Measurements from ENCODE around the gene SF3B2. TPM values are rescaled to one million over a fixed set of nuclear protein-coding genes. Genes with fewer than 3 reads are reported as not detected.
"Not testable (repeated sequence)": the region's sequence is repeated elsewhere in the genome, so short reads cannot be mapped to it uniquely, and the experiment has no call there.

SF3B2 gene
- total RNA-seq, 2 experiments from 2014 or later, result 271 to 274 TPM

DNA sequence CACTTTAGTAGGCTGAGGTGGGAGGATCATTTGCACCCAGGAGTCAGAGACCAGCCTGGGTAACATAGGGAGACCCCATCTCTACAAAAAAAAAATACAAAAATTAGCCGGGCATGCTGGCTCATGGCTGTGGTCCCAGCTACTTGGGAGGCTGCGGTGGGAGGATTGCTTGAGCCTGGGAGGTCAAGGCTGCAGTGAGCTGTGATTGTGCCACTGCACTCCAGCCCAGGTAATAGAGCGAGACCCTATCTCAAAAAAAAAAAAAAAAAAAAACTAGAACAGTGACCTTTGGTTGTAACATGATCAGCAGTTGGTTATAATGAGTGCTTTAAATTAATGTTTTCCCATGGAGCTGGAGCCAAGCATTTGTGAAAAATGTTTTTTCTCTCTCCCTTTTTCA, 62.8 kb downstream of the SF3B2 start:
- Mint-ChIP-seq H3K4me1 (ENCODE audit: low read depth) (peaks cover 89% of the 10 kb centered on the region), H3K4me3 (peak overlapping the region; percentile 70), H3K27ac (peak overlapping the region; percentile 81)
- H3K27me3 Mint-ChIP-seq; intact Hi-C loops (cut with micrococcal nuclease); H3K36me3 Mint-ChIP-seq; H3K9me3 Mint-ChIP-seq; DNase-seq: not testable (repeated sequence)
- ChIA-PET CTCF (interaction anchor here (1.2 to 4.4 kb wide), 5 partner anchors 30 to 167 kb away, joined by 3 to 24 read pairs (median 6); no protein-coding TSS in a partner anchor), POLR2A (interaction anchor here (0.6 to 1.9 kb wide), 5 partner anchors 10 to 499 kb away, joined by 3 to 6 read pairs (median 3); partner anchors contain the start of gene MRPL11)

DNA sequence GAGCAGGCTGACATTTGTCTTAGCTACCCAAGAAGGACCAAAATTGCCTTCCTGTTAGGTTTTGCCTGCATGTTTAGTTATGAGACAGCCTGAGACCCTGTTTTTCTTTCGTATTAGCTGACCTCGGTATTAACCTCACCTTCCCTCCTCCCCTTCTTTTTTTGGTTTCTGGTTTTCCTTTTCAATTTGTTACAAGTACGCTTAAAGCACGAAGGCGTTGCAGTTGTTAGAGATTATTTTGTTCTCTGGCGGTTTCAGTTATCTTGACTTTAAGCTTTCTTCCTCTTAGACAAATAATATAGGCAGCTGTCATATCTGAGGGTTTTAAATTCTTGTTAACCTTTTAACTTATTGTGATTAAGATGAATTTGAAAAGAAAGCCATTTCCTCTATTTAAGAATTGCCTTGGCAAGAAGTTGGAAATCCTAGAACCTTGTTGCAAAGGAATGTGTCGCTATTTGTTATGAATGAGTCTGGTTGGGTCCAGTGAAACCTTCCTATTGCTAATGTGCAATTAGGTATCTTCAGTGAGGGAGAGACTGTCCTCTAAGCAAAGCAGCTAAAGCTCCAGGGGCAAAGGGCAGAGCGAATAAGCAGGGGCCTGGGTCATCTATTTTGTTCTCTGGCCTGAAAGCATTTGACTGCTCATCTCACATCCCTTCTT, 63.6 kb downstream of the SF3B2 start:
- ChIA-PET POLR2A (interaction anchor here (0.6 to 1.9 kb wide), 6 partner anchors 10 to 499 kb away, joined by 3 to 6 read pairs (median 3); no protein-coding TSS in a partner anchor), CTCF (interaction anchor here (0.7 to 4.4 kb wide), 12 partner anchors 8 to 167 kb away, joined by 3 to 24 read pairs (median 6); no protein-coding TSS in a partner anchor)
- Mint-ChIP-seq H3K36me3 (peaks cover under 1% of the 10 kb centered on the region), H3K4me3 (peak overlapping the region; percentile 70), H3K4me1 (ENCODE audit: low read depth) (peaks cover 90% of the 10 kb centered on the region), H3K9me3 (no peaks in the 10 kb centered on the region), H3K27me3 (no peaks in the 10 kb centered on the region), H3K27ac (peak overlapping the region; percentile 81)
- intact Hi-C loops (cut with micrococcal nuclease), result loop anchor here (1.0 kb wide), 1 partner anchor 11 kb away; no protein-coding TSS in a partner anchor
- DNase-seq, result no peak

DNA sequence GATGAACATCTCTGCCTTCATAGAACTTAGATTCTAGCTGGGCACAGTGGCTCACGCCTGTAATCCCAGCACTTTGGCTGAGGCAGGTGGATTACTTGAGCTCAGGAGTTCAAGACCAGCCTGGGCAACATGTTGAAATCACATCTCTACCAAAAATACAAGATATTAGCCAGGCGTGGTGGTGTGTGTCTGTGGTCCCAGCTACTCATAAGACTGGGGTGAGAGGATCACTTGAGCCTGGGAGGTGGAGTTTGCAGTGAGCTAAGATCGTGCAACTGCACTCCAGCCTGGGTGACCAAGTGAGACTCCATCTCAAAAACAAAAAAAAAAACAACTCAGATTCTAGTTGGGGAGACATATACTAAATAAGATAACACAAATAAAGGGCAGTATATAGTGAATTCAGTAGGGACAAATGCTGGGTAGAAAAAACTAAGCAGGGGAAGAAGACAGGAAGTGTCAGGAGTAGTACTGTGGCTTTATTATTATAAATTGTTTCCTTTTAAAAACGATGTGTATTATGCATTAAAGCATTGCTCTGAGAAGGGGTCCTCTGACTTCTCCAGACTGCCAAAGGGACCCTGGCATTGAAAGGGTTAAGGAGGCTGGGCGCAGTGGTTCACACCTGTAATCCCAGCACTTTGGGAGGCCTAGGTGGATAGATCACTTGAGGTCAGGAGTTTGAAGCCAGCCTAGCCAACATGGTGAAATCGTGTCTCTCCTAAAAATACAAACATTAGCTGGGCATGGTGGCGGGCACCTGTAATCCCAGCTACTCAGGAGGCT, 64.6 kb downstream of the SF3B2 start:
- H3K4me3 Mint-ChIP-seq, result no peak overlapping the region

DNA sequence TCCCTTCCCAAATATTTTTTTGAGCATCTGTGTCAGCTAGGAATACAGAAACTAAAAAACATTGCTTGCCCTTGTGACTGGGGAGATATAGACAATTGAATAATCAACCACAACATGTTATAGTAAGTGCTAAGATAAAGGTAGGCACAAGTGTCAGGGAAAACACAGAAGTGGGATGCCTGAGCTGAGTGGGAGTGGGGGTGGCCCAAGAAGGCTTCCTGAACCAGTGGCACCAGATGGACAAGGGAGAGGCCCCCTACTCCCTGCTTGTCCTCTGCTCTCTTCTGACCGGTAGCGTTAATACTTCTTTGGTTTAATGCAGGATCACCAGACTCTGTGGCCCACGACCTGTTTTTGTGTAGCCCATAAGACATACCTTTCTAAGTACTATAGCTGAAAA, 66.7 kb downstream of the SF3B2 start:
- Mint-ChIP-seq H3K27me3 (no peaks in the 10 kb centered on the region), H3K9me3 (no peaks in the 10 kb centered on the region), H3K27ac (peak overlapping the region; percentile 53), H3K36me3 (no peaks in the 10 kb centered on the region), H3K4me3 (no peak overlapping the region), H3K4me1 (ENCODE audit: low read depth) (peaks cover 85% of the 10 kb centered on the region)
- ChIA-PET POLR2A (interaction anchor here (1.1 to 1.3 kb wide), 2 partner anchors 10 to 15 kb away, joined by 3 to 7 read pairs; no protein-coding TSS in a partner anchor), CTCF (interaction anchor here (1.1 to 4.4 kb wide), 7 partner anchors 8 to 103 kb away, joined by 3 to 24 read pairs (median 6); partner anchors contain the start of gene PACS1)
- intact Hi-C loops (cut with micrococcal nuclease), result no loop called here
- DNase-seq, result no peak

More for the DNA sequence above, 64.6 kb downstream of the SF3B2 start:
- H3K27me3 Mint-ChIP-seq, result no peaks in the 10 kb centered on the region
- peak; percentile 39 for DNase-seq
- intact Hi-C loops (cut with micrococcal nuclease), result loop anchor here (1.0 kb wide), 1 partner anchor 10 kb away; no protein-coding TSS in a partner anchor
- POLR2A ChIA-PET, result interaction anchor here (0.9 to 1.9 kb wide), 4 partner anchors 9 to 105 kb away, joined by 3 to 6 read pairs (median 4); no protein-coding TSS in a partner anchor
- H3K27ac Mint-ChIP-seq, result peak overlapping the region; percentile 82
- no peaks in the 10 kb centered on the region for H3K9me3 Mint-ChIP-seq
- H3K4me1 Mint-ChIP-seq (ENCODE audit: low read depth), result peaks cover 94% of the 10 kb centered on the region
- H3K36me3 Mint-ChIP-seq, result no peaks in the 10 kb centered on the region
- CTCF ChIA-PET, result interaction anchor here (0.6 to 4.4 kb wide), 12 partner anchors 8 to 166 kb away, joined by 3 to 24 read pairs (median 6); no protein-coding TSS in a partner anchor

Other genes with a start within 250 kb of the SF3B2 start
- gene SNX32, start 218.4 kb upstream of the SF3B2 start, total RNA-seq, result 1 to 10 TPM; 2.0 to 2.7 TPM
- 1,000 to 10,000 TPM; 1,166 to 1,191 TPM for gene CFL1, start 194.2 kb upstream of the SF3B2 start, total RNA-seq
- 10 to 100 TPM; 69.8 to 71.7 TPM for gene MUS81, start 191.9 kb upstream of the SF3B2 start, total RNA-seq
- 10 to 100 TPM; 11.5 to 12.5 TPM for gene EFEMP2, start 179.6 kb upstream of the SF3B2 start, total RNA-seq
- 10 to 100 TPM; 11.1 to 13.2 TPM for gene CTSW, start 172.5 kb upstream of the SF3B2 start, total RNA-seq
- 100 to 1,000 TPM in 1 of 2 experiments, 10 to 100 TPM in 1; 94.2 to 101 TPM for gene FIBP, start 163.9 kb upstream of the SF3B2 start, total RNA-seq
- gene CCDC85B, start 161.7 kb upstream of the SF3B2 start, total RNA-seq, result 10 to 100 TPM; 40.0 to 44.4 TPM
- 10 to 100 TPM; 17.1 to 17.7 TPM for gene FOSL1, start 152.0 kb upstream of the SF3B2 start, total RNA-seq
- gene C11orf68, start 133.3 kb upstream of the SF3B2 start, total RNA-seq, result 10 to 100 TPM; 22.2 to 23.6 TPM
- gene DRAP1, start 132.9 kb upstream of the SF3B2 start, total RNA-seq, result 100 to 1,000 TPM; 154 to 169 TPM
- not detected for gene TSGA10IP, start 106.9 kb upstream of the SF3B2 start, total RNA-seq
- gene SART1, start 90.6 kb upstream of the SF3B2 start, total RNA-seq, result 10 to 100 TPM; 59.1 to 60.5 TPM
- 10 to 100 TPM; 41.2 to 42.7 TPM for gene EIF1AD, start 50.2 kb upstream of the SF3B2 start, total RNA-seq
- gene BANF1, start 49.9 kb upstream of the SF3B2 start, total RNA-seq, result 100 to 1,000 TPM; 264 to 280 TPM
- not detected for gene CST6, start 40.4 kb upstream of the SF3B2 start, total RNA-seq
- gene CATSPER1, start 25.9 kb upstream of the SF3B2 start, total RNA-seq, result not detected
- gene GAL3ST3, start 3.2 kb upstream of the SF3B2 start, total RNA-seq, result not detected
- 10 to 100 TPM; 82.0 to 84.1 TPM for gene PACS1, start 17.9 kb downstream of the SF3B2 start, total RNA-seq
- gene KLC2, start 205.3 kb downstream of the SF3B2 start, total RNA-seq, result 10 to 100 TPM; 40.5 to 44.8 TPM
- gene RAB1B, start 216.3 kb downstream of the SF3B2 start, total RNA-seq, result 100 to 1,000 TPM; 118 to 124 TPM
- gene CNIH2, start 225.8 kb downstream of the SF3B2 start, total RNA-seq, result 1 to 10 TPM in 1 of 2 experiments, under 1 TPM in 1; 0.39 to 1.5 TPM
- 10 to 100 TPM; 63.1 to 65.8 TPM for gene YIF1A, start 236.8 kb downstream of the SF3B2 start, total RNA-seq
- gene TMEM151A, start 239.5 kb downstream of the SF3B2 start, total RNA-seq, result not detected